H1 (cell line): ENCODE measurements around the gene NPY4R2. TPM values are rescaled to one million over a fixed set of nuclear protein-coding genes. Genes with fewer than 3 reads are reported as not detected.
"Not testable (repeated sequence)": the region's sequence is repeated elsewhere in the genome, so short reads cannot be mapped to it uniquely, and the experiment has no call there.

Experiments used
- CTCF ChIA-PET: fragments of 300-600 bp; sonication (Branson Sonifier 250); formaldehyde crosslinking; loops from one replicate; lab custom pipeline; 2021; ENCODE audit not compliant: partially characterized antibody; lab: Charles Lee
- POLR2A ChIA-PET: fragments of 300-600 bp; sonication (Branson Sonifier 250); formaldehyde crosslinking; loops from one replicate; lab custom pipeline; 2021; ENCODE audit warnings: inconsistent platforms; ENCODE audit not compliant: partially characterized antibody; lab: Charles Lee
- DNase-seq, 2 experiments: peaks; one replicate each; pipeline versions ENCODE4 v3.0.0 to v3.0.0-alpha.2; 2010 to 2022; ENCODE audit warnings: low spot score in 2 of 2, low read depth in 1 of 2, mixed read lengths in 1 of 2
- FAIRE-seq: peaks from 2 replicates; lab custom pipeline; 2011; peaks lifted over from hg19 to GRCh38; lab: Jason Lieb, UNC
- H2AFZ ChIP-seq: 2 replicates; pipeline ENCODE4 v1.8.1; 2012; ENCODE audit warnings: low read length, inconsistent platforms
- H2AK5ac ChIP-seq: 2 replicates; pipeline ENCODE4 v1.6.1; 2013; ENCODE audit warnings: low read depth, low read length
- H2BK120ac ChIP-seq: replicated peaks from 2 replicates; pipeline ENCODE3; 2013; ENCODE audit warnings: low read depth, low read length, inconsistent platforms
- H2BK12ac ChIP-seq: 2 replicates; pipeline ENCODE4 v1.6.1; 2013; ENCODE audit warnings: low read depth, low read length
- H2BK15ac ChIP-seq: 2 replicates; pipeline ENCODE4 v1.6.1; 2013; ENCODE audit warnings: low read length
- H2BK20ac ChIP-seq: 2 replicates; pipeline ENCODE4 v1.6.1; 2013; ENCODE audit warnings: low read length
- H2BK5ac ChIP-seq: 2 replicates; pipeline ENCODE4 v1.6.1; 2013; ENCODE audit warnings: low read depth, low read length
- H3K14ac ChIP-seq: 2 replicates; pipeline ENCODE4 v1.6.1; 2013; ENCODE audit warnings: inconsistent platforms; ENCODE audit not compliant: insufficient read length
- H3K18ac ChIP-seq: 2 replicates; pipeline ENCODE4 v1.6.1; 2013; ENCODE audit warnings: low read length; ENCODE audit errors: extremely low read depth
- H3K23ac ChIP-seq: 2 replicates; pipeline ENCODE4 v1.6.1; 2013; ENCODE audit warnings: inconsistent platforms; ENCODE audit not compliant: insufficient read length
- H3K23me2 ChIP-seq: 2 replicates; pipeline ENCODE4 v1.6.1; 2013; ENCODE audit warnings: low read depth, low read length
- H3K27ac ChIP-seq: 2 replicates; pipeline ENCODE4 v1.6.1; 2011; ENCODE audit warnings: low read depth, low read length, inconsistent platforms
- H3K27me3 ChIP-seq, 4 experiments: replicated peaks in 1 of 4; 1 replicate in 1 of 4; 2 replicates in 3 of 4; pipeline versions ENCODE4 v1.6.1 to v1.8.1; 2011 to 2013; ENCODE audit warnings: low read length in 3 of 4, mild to moderate bottlenecking in 3 of 4, inconsistent platforms in 2 of 4, mixed read lengths in 2 of 4, moderate library complexity in 1 of 4; ENCODE audit not compliant: control insufficient read depth in 3 of 4, insufficient read depth in 3 of 4; ENCODE audit errors: extremely low read depth in 1 of 4
- H3K36me3 ChIP-seq, 4 experiments: 2 replicates each; pipeline versions ENCODE4 v1.6.1 to v1.8.1; 2011 to 2013; ENCODE audit warnings: mild to moderate bottlenecking in 4 of 4, low read length in 3 of 4, moderate library complexity in 2 of 4, control low read depth in 1 of 4, inconsistent platforms in 1 of 4; ENCODE audit not compliant: insufficient read depth in 4 of 4, control insufficient read depth in 2 of 4
- H3K4ac ChIP-seq: replicated peaks from 2 replicates; pipeline ENCODE3; 2013; ENCODE audit warnings: low read length, low read depth, mixed read lengths, inconsistent platforms; ENCODE audit not compliant: insufficient read length
- H3K4me1 ChIP-seq, 4 experiments: replicated peaks in 1 of 4; 1 replicate in 1 of 4; 2 replicates in 3 of 4; pipeline versions ENCODE4 v1.6.1 to v1.8.1; 2011 to 2013; ENCODE audit warnings: low read length in 3 of 4, inconsistent platforms in 2 of 4, mixed read lengths in 1 of 4; ENCODE audit not compliant: insufficient read depth in 4 of 4, control insufficient read depth in 3 of 4
- H3K4me2 ChIP-seq, 2 experiments: 2 replicates each; pipeline versions ENCODE4 v1.6.1 to v1.8.1; 2011 to 2013; ENCODE audit warnings: low read depth in 2 of 2, low read length in 2 of 2, control low read depth in 1 of 2, inconsistent platforms in 1 of 2, mild to moderate bottlenecking in 1 of 2; ENCODE audit not compliant: insufficient read depth in 1 of 2
- H3K4me3 ChIP-seq, 4 experiments: fragments of 200-600, 300-600 bp in 1 of 4; sonication (generic), shearing (Covaris generic), sonication (Bioruptor Twin) in 1 of 4; 2 replicates each; pipeline versions ENCODE4 v1.5.1 to v1.8.1; 2011 to 2016; ENCODE audit warnings: low read length in 4 of 4, low read depth in 3 of 4, control low read depth in 2 of 4, inconsistent platforms in 2 of 4, mild to moderate bottlenecking in 2 of 4, mixed read lengths in 1 of 4, moderate library complexity in 1 of 4; ENCODE audit not compliant: insufficient read depth in 2 of 4; ENCODE audit errors: extremely low read depth in 1 of 4
- H3K56ac ChIP-seq: replicated peaks from 2 replicates; pipeline ENCODE3; 2013; ENCODE audit warnings: low read depth, mild to moderate bottlenecking, mixed read lengths, low read length, inconsistent platforms; ENCODE audit not compliant: insufficient read length
- H3K79me1 ChIP-seq: 2 replicates; pipeline ENCODE4 v1.6.1; 2013; ENCODE audit warnings: low read depth, low read length, control low read depth
- H3K79me2 ChIP-seq, 2 experiments: 2 replicates each; pipeline versions ENCODE4 v1.6.1 to v1.8.1; 2012 to 2013; ENCODE audit warnings: low read length in 2 of 2, mild to moderate bottlenecking in 2 of 2, inconsistent platforms in 1 of 2; ENCODE audit not compliant: insufficient read depth in 2 of 2, control insufficient read depth in 1 of 2
- H3K9ac ChIP-seq, 4 experiments: replicated peaks in 1 of 4; 1 replicate in 1 of 4; 2 replicates in 3 of 4; pipeline versions ENCODE4 v1.6.1 to v1.8.1; 2011 to 2013; ENCODE audit warnings: low read depth in 3 of 4, low read length in 3 of 4, control low read depth in 2 of 4, mild to moderate bottlenecking in 2 of 4, moderate library complexity in 2 of 4, inconsistent platforms in 1 of 4; ENCODE audit errors: extremely low read depth in 1 of 4
- H3K9me3 ChIP-seq, 2 experiments: 2 replicates each; pipeline versions ENCODE4 v1.6.1 to v1.8.1; 2012 to 2013; ENCODE audit warnings: mild to moderate bottlenecking in 2 of 2, moderate library complexity in 2 of 2, control low read depth in 1 of 2, inconsistent platforms in 1 of 2, low read depth in 1 of 2, low read length in 1 of 2, mixed read lengths in 1 of 2; ENCODE audit not compliant: insufficient read depth in 2 of 2
- H4K20me1 ChIP-seq, 2 experiments: replicated peaks in 1 of 2; 2 replicates each; pipeline versions ENCODE3 to v1.8.1; 2011 to 2013; ENCODE audit warnings: inconsistent platforms in 2 of 2, low read length in 2 of 2, mild to moderate bottlenecking in 1 of 2; ENCODE audit not compliant: insufficient read depth in 2 of 2, control insufficient read depth in 1 of 2
- H4K5ac ChIP-seq: 2 replicates; pipeline ENCODE4 v1.6.1; 2013; ENCODE audit warnings: low read length, low read depth, mixed read lengths, inconsistent platforms; ENCODE audit not compliant: insufficient read length
- H4K8ac ChIP-seq: 2 replicates; pipeline ENCODE4 v1.8.0; 2013; ENCODE audit warnings: mild to moderate bottlenecking, moderate library complexity, low read length, inconsistent platforms; ENCODE audit not compliant: insufficient read depth; ENCODE audit errors: extremely low read depth
- H4K91ac ChIP-seq: replicated peaks from 2 replicates; pipeline ENCODE3; 2013; ENCODE audit warnings: low read length, mixed read lengths, inconsistent platforms; ENCODE audit not compliant: insufficient read length
- WGBS, 2 experiments: shearing (Covaris generic) in 1 of 2; methylation state at CpG; one replicate each; pipeline versions ENCODE4 v1.1.6 to v1.1.7; 2013 to 2015; ENCODE audit warnings: low lambda C conversion rate in 2 of 2, mixed read lengths in 2 of 2, inconsistent platforms in 1 of 2, low coverage in 1 of 2, missing lambda C conversion rate in 1 of 2; ENCODE audit not compliant: insufficient replicate concordance in 2 of 2, insufficient coverage in 1 of 2, insufficient read length in 1 of 2; ENCODE audit errors: extremely low coverage in 1 of 2, missing lambda C conversion rate in 1 of 2; 5-methylcytosine and 5-hydroxymethylcytosine counted together
- polyA plus RNA-seq, 7 experiments: library from polyadenylated mRNA; depleted of rRNA in 3 of 7; stranded (reverse) in 5 of 7; unstranded in 2 of 7; fragments of >200 nt in 5 of 7; fragments of 200-250 nt in 2 of 7; gene quantifications; 1 replicate in 5 of 7; 2 replicates in 1 of 7; 4 replicates in 1 of 7; pipeline versions ENCODE4 v1.2.1 to v1.2.3, GENCODE V29; 2011 to 2013; ENCODE audit warnings: missing spikeins in 2 of 7, mixed read lengths in 2 of 7
- total RNA-seq: library from RNA; stranded (reverse); fragmentation: NEBNext Ultra II Directional; extraction: Animal tissue kit (Norgen Biotek cat#: 25700); gene quantifications from 2 replicates; pipeline ENCODE4 v1.2.1, GENCODE V29; 2021

Gene NPY4R2
- total and polyA plus RNA-seq, 2 of the 8 experiments (the other 6 are each of a cell fraction or from before 2014, with no cell fraction given), result 0.05 TPM; not detected in 1

- not testable (repeated sequence) for DNase-seq
Measured at GRCh38 chr10:47892494-47893261, 25.8 kb upstream of the NPY4R2 start.

More at GRCh38 chr10:47892494-47893261, 25.8 kb upstream of the NPY4R2 start:
- H3K23me2 ChIP-seq, H3K27ac ChIP-seq, H2BK5ac ChIP-seq, H3K14ac ChIP-seq, H3K18ac ChIP-seq, CTCF ChIA-PET, POLR2A ChIA-PET, H2BK15ac ChIP-seq, H3K9me3 ChIP-seq, H3K4me1 ChIP-seq, H3K27me3 ChIP-seq, H4K8ac ChIP-seq, H2AK5ac ChIP-seq, H3K4me2 ChIP-seq, H3K23ac ChIP-seq, H4K5ac ChIP-seq, H2AFZ ChIP-seq, H2BK12ac ChIP-seq, H3K36me3 ChIP-seq, H3K79me1 ChIP-seq, H3K9ac ChIP-seq, H2BK120ac ChIP-seq, H3K79me2 ChIP-seq, H3K4me3 ChIP-seq, H4K91ac ChIP-seq, H3K4ac ChIP-seq, H2BK20ac ChIP-seq, FAIRE-seq, H3K56ac ChIP-seq, H4K20me1 ChIP-seq: not testable (repeated sequence)
- WGBS, 2 experiments, result 60% methylated on average over 1 of the region's 2 CpGs; no CpG with 5 or more reads in 1 of the 2 experiments
